ENCODE measurements around the gene SNAP29. TPM values are rescaled to one million over a fixed set of nuclear protein-coding genes. Genes with fewer than 3 reads are reported as not detected.
A peak's percentile ranks its signal among the peaks of the same experiment; 100 is the strongest.

SNAP29 gene
- total and polyA plus RNA-seq, 9 of the 15 experiments (the other 6 are each of a cell fraction or from before 2014, with no cell fraction given): 19.5 to 250 (median 75.9) TPM

DNA sequence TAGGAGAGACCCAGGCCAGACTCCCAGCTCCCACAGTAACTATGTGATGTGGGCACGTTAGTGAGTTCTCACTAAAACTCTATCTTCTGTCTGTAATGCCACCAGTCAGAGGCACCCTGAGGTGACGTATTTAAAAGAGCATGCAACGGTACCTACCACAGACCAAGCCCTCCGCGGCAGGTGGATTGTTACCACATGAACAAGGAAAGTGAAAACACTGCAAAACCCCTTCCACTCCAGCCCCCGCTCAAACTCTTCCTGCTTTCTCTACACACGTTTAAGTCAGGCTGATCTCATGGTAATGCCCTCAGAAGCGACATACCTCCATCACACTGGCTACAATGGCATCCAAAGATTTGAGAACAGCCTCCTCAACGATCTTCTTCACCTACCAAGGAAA is 48.2 kb upstream of the SNAP29 start (continued):
- TF ChIP-seq HMG20B (CRISPR knock-in tag; IDR thresholded peaks at IDR 0.05) (no peak), EZH2 (IDR thresholded peaks at IDR 0.05; ENCODE audit: borderline replicate concordance, low read depth, low read length) (no peak), CEBPG (CRISPR knock-in tag; IDR thresholded peaks at IDR 0.05) (peak; percentile 5; the same call in 1 of the 2 replicates), CEBPG (tag; conservative IDR thresholded peaks at IDR 0.05 in 1 of 2, IDR thresholded peaks at IDR 0.05 in 1 of 2) (no peak), HDGF (IDR thresholded peaks at IDR 0.05) (no peak), SETDB1 (IDR thresholded peaks at IDR 0.05; ENCODE audit: low read length) (peak; percentile 73)

DNA sequence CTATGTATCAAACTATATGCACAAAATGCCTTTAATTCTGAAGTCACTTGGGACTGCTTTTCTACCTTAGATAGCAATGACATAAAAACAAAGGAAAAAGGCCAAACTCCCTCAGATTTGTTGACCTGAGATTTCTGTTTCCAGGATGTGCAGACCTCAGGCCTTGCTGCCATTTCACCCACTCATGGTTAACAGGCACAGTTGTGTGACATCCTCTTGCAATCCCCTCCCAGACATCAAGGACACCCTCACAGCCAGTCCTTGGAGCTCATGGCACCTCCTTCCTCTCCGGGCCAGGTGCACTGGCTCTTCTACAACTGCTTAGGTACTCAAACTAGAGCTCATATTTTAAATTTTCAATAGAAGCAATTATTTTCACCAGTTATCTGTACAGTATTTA is 47.6 kb upstream of the SNAP29 start:
- in situ Hi-C loops (cut with MboI): no loop called here
- intact Hi-C loops (cut with micrococcal nuclease): no loop called here
- H3K9me1 ChIP-seq (ENCODE audit: control insufficient read depth, insufficient read depth, low read length): no peaks in the 10 kb centered on the region
- CTCF ChIA-PET (ENCODE audit: low intra/inter-chr PET ratio): no interaction called here
- no peak for FAIRE-seq
- POLR2A ChIA-PET: interaction anchor here (0.7 to 15.3 kb wide), 10 partner anchors 9 to 188 kb away, joined by 3 to 172 read pairs (median 4); partner anchors contain the start of gene CRKL
- no peaks in the 10 kb centered on the region for H3K27me3 ChIP-seq (ENCODE audit: control insufficient read depth in 2 of 2, insufficient read depth in 2 of 2, low read length in 2 of 2)
- H4K20me1 ChIP-seq (replicated peaks; ENCODE audit: control insufficient read depth, insufficient read depth, low read length): peaks cover 5% of the 10 kb centered on the region; the same call in 1 of the 2 replicates
- no peak overlapping the region for H3K4me3 ChIP-seq
- no TSS peak for BruUV-seq (replicated peaks)
- H3K9me3 ChIP-seq (replicated peaks; ENCODE audit: control insufficient read depth, insufficient read depth, low read depth, low read length): no peaks in the 10 kb centered on the region
- no peak for DNase-seq (ENCODE audit: extremely low read depth in 1 of 4, low spot score in 3 of 4)
- peaks cover 73% of the 10 kb centered on the region for H3K36me3 ChIP-seq (ENCODE audit: control insufficient read depth, insufficient read depth, low read length)
- H3K4me2 ChIP-seq (ENCODE audit: insufficient read depth, low read length): no peak overlapping the region
- no peak overlapping the region for H3K9ac ChIP-seq (ENCODE audit: insufficient read depth in 1 of 2, low read depth in 2 of 2, low read length in 2 of 2)
- peaks cover 3 to 8% of the 10 kb centered on the region in 2 experiments; a peak in 3 of 5 replicates for H3K4me1 ChIP-seq (replicated peaks in 1 of 2; ENCODE audit: control insufficient read depth in 2 of 2, insufficient read depth in 2 of 2, low read length in 2 of 2)
- 97% methylated on average over 1 of the region's 1 CpG for WGBS (ENCODE audit: insufficient coverage, low coverage, missing lambda C conversion rate)
- H3K27ac ChIP-seq (ENCODE audit: extremely low read depth, low read depth, low read length): no peak overlapping the region
- ATAC-seq: no peak
- no peaks in the 10 kb centered on the region for H3K79me2 ChIP-seq (ENCODE audit: control insufficient read depth, insufficient read depth, low read length)
- H2AFZ ChIP-seq (ENCODE audit: low read depth, low read length): no peak overlapping the region
- TF ChIP-seq, protein P1, sequence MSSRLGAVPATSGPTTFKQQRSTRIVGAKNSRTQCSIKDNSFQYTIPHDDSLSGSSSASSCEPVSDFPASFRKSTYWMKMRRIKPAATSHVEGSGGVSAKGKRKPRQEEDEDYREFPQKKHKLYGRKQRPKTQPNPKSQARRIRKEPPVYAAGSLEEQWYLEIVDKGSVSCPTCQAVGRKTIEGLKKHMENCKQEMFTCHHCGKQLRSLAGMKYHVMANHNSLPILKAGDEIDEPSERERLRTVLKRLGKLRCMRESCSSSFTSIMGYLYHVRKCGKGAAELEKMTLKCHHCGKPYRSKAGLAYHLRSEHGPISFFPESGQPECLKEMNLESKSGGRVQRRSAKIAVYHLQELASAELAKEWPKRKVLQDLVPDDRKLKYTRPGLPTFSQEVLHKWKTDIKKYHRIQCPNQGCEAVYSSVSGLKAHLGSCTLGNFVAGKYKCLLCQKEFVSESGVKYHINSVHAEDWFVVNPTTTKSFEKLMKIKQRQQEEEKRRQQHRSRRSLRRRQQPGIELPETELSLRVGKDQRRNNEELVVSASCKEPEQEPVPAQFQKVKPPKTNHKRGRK (tag; IDR thresholded peaks at IDR 0.05): no peak
- TF ChIP-seq YY1 (IDR thresholded peaks at IDR 0.05; ENCODE audit: borderline replicate concordance in 1 of 3, control insufficient read depth in 1 of 3, extremely low read depth in 1 of 3, insufficient read depth in 3 of 3, insufficient read length in 1 of 3, insufficient replicate concordance in 2 of 3, low read depth in 1 of 3, low read length in 2 of 3): no peak
- TF ChIP-seq, protein P2, sequence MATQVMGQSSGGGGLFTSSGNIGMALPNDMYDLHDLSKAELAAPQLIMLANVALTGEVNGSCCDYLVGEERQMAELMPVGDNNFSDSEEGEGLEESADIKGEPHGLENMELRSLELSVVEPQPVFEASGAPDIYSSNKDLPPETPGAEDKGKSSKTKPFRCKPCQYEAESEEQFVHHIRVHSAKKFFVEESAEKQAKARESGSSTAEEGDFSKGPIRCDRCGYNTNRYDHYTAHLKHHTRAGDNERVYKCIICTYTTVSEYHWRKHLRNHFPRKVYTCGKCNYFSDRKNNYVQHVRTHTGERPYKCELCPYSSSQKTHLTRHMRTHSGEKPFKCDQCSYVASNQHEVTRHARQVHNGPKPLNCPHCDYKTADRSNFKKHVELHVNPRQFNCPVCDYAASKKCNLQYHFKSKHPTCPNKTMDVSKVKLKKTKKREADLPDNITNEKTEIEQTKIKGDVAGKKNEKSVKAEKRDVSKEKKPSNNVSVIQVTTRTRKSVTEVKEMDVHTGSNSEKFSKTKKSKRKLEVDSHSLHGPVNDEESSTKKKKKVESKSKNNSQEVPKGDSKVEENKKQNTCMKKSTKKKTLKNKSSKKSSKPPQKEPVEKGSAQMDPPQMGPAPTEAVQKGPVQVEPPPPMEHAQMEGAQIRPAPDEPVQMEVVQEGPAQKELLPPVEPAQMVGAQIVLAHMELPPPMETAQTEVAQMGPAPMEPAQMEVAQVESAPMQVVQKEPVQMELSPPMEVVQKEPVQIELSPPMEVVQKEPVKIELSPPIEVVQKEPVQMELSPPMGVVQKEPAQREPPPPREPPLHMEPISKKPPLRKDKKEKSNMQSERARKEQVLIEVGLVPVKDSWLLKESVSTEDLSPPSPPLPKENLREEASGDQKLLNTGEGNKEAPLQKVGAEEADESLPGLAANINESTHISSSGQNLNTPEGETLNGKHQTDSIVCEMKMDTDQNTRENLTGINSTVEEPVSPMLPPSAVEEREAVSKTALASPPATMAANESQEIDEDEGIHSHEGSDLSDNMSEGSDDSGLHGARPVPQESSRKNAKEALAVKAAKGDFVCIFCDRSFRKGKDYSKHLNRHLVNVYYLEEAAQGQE (IDR thresholded peaks at IDR 0.05; ENCODE audit: borderline replicate concordance): no peak
- TF ChIP-seq, protein P2 (CRISPR knock-in tag; IDR thresholded peaks at IDR 0.05; ENCODE audit: low read depth): no peak
- TF ChIP-seq, protein P3, sequence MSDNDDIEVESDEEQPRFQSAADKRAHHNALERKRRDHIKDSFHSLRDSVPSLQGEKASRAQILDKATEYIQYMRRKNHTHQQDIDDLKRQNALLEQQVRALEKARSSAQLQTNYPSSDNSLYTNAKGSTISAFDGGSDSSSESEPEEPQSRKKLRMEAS (CRISPR knock-in tag; IDR thresholded peaks at IDR 0.05): 0 out of 2 replicates have a peak, but pooled peaks have one; percentile 27
- TF ChIP-seq CEBPG (CRISPR knock-in tag; IDR thresholded peaks at IDR 0.05): no peak
- TF ChIP-seq CEBPG (tag; conservative IDR thresholded peaks at IDR 0.05 in 1 of 2, IDR thresholded peaks at IDR 0.05 in 1 of 2): no peak
